Calu3 (cell line): ENCODE data around the gene ADPRM. TPM values are rescaled to one million over a fixed set of nuclear protein-coding genes. Genes with fewer than 3 reads are reported as not detected.

Experiments used
- BruUV-seq: library from RNA; stranded (reverse); fragments of 400-500 nt; replicated peaks from 2 replicates; lab custom pipeline; 2021; lab: Mats Ljungman, UMichigan
- CTCF ChIA-PET: fragments of 300-600 bp; sonication (Branson Sonifier 250); formaldehyde crosslinking; loops from one replicate; lab custom pipeline; 2022; ENCODE audit warnings: antibody characterized with exemption; lab: Charles Lee
- DNase-seq: peaks from one replicate; pipeline ENCODE4 v3.0.0; 2022
- H3K27ac Mint-ChIP-seq: one replicate; pipeline ENCODE4 v1.8.0; 2022; ENCODE audit warnings: mixed read lengths; ENCODE audit not compliant: unreplicated experiment
- H3K27me3 Mint-ChIP-seq: one replicate; pipeline ENCODE4 v1.8.0; 2022; ENCODE audit warnings: mixed read lengths; ENCODE audit not compliant: unreplicated experiment
- H3K36me3 Mint-ChIP-seq: one replicate; pipeline ENCODE4 v1.8.0; 2022; ENCODE audit warnings: mild to moderate bottlenecking, moderate library complexity, mixed read lengths; ENCODE audit not compliant: insufficient read depth, unreplicated experiment
- H3K4me1 Mint-ChIP-seq: one replicate; pipeline ENCODE4 v1.8.0; 2022; ENCODE audit warnings: mild to moderate bottlenecking, low read depth, mixed read lengths; ENCODE audit not compliant: unreplicated experiment
- H3K4me3 Mint-ChIP-seq: one replicate; pipeline ENCODE4 v1.8.0; 2022; ENCODE audit warnings: mild to moderate bottlenecking, low read depth, moderate library complexity, mixed read lengths; ENCODE audit not compliant: unreplicated experiment
- H3K9me3 Mint-ChIP-seq: one replicate; pipeline ENCODE4 v1.8.0; 2022; ENCODE audit warnings: low read depth, mixed read lengths; ENCODE audit not compliant: unreplicated experiment
- intact Hi-C: fragments of 100-400 bp; cut with micrococcal nuclease; formaldehyde crosslinking; loops from one replicate; pipeline ENCODE4 v1.10.0; 2022; ENCODE audit not compliant: unreplicated experiment
- total RNA-seq: library from RNA; stranded (reverse); gene quantifications from 2 replicates; pipeline ENCODE4 v1.2.3, GENCODE V29; 2022
- TF ChIP-seq, protein P1 (sequence below): fragments of 200-600 bp; IDR thresholded peaks from one replicate; pipeline ENCODE4 v1.8.0; 2022; ENCODE audit warnings: antibody characterized with exemption; ENCODE audit not compliant: unreplicated experiment

ADPRM gene
- total RNA-seq, 1 experiment from 2014 or later, result 3.2 TPM

DNA sequence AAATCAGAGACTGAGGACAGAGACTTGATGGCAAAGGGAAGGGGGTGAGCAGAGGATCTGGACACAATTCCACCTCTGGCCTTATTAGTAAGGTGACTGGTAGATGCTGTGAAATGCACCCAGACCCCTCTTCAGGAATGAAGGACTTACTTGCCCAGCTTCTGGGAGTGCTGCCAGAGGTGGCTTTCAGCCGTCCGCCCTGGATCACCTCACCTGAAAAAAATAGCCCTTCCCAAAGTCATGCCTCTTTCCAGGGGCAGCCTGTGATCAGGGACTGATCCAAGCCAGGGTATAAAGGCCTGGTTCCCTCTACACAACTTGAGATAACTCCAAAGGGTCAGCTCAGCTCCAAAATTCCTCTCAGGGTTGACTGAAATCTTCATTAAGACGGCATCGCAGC is 52.8 kb downstream of the ADPRM start:
- H3K27ac Mint-ChIP-seq, result no peak overlapping the region
- CTCF ChIA-PET, result no interaction called here
- intact Hi-C loops, result loop anchor here (5.0 kb wide), 1 partner anchor 97 kb away; no protein-coding TSS in a partner anchor
- peaks cover 43% of the 10 kb centered on the region for H3K27me3 Mint-ChIP-seq
- no peak for DNase-seq
- no TSS peak for BruUV-seq
- H3K4me3 Mint-ChIP-seq, result no peak overlapping the region
- TF ChIP-seq, protein P1, sequence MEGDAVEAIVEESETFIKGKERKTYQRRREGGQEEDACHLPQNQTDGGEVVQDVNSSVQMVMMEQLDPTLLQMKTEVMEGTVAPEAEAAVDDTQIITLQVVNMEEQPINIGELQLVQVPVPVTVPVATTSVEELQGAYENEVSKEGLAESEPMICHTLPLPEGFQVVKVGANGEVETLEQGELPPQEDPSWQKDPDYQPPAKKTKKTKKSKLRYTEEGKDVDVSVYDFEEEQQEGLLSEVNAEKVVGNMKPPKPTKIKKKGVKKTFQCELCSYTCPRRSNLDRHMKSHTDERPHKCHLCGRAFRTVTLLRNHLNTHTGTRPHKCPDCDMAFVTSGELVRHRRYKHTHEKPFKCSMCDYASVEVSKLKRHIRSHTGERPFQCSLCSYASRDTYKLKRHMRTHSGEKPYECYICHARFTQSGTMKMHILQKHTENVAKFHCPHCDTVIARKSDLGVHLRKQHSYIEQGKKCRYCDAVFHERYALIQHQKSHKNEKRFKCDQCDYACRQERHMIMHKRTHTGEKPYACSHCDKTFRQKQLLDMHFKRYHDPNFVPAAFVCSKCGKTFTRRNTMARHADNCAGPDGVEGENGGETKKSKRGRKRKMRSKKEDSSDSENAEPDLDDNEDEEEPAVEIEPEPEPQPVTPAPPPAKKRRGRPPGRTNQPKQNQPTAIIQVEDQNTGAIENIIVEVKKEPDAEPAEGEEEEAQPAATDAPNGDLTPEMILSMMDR, result no peak
- H3K36me3 Mint-ChIP-seq, result no peaks in the 10 kb centered on the region
- no peaks in the 10 kb centered on the region for H3K9me3 Mint-ChIP-seq
- H3K4me1 Mint-ChIP-seq, result no peaks in the 10 kb centered on the region

DNA sequence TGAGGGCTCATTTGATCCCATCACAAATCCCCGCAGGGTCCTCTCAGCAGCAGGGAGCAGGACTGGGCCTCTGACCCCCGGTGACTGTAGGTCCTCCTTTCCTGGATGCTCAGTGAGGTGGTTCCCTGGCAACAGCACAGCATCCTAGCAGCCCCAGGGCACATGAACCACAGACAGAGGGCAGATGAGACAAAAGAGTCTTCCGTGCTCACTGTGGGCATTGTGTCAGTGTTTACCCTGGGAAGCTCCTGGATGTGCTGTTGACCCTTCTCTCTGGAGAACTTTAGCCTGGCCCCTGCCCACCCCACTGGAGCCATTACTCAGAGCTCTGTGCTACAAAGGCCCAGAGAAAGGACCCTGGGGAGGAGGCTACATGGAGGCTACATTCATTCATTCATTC is 54.2 kb downstream of the ADPRM start:
- CTCF ChIA-PET, result no interaction called here

DNA sequence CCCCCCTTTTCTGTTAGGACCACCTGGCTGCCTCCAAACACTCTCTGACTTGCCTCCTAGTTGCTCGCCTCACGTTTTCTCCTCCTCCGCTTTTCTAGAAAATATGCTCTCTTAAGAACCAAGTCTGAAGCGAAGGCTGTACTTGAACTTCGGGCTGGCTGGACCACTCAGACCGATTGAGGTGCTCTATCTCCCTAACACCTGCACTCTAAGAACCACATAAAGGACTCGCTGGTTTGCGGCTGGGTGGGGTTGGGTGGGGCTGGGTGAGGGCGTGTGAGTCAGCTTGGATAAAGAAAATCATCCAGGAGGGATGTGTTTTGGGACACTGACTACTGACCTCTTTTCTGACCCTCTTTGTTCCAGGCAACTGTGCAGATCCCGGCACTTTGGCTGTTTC is 55.3 kb downstream of the ADPRM start:
- Mint-ChIP-seq H3K36me3 (no peaks in the 10 kb centered on the region), H3K4me3 (no peak overlapping the region), H3K27ac (no peak overlapping the region), H3K4me1 (no peaks in the 10 kb centered on the region), H3K9me3 (no peaks in the 10 kb centered on the region), H3K27me3 (peaks cover 52% of the 10 kb centered on the region)
- TF ChIP-seq, protein P1, result no peak
- DNase-seq, result no peak
- no TSS peak for BruUV-seq
- intact Hi-C loops, result loop anchor here (5.0 kb wide), 1 partner anchor 95 kb away; no protein-coding TSS in a partner anchor
- CTCF ChIA-PET, result no interaction called here

More for the DNA sequence above, 54.2 kb downstream of the ADPRM start:
- Mint-ChIP-seq H3K9me3 (no peaks in the 10 kb centered on the region), H3K27ac (no peak overlapping the region), H3K4me1 (no peaks in the 10 kb centered on the region), H3K36me3 (no peaks in the 10 kb centered on the region), H3K27me3 (peaks cover 50% of the 10 kb centered on the region), H3K4me3 (no peak overlapping the region)
- BruUV-seq, result no TSS peak
- intact Hi-C loops, result loop anchor here (5.0 kb wide), 1 partner anchor 96 kb away; no protein-coding TSS in a partner anchor
- TF ChIP-seq, protein P1, result no peak
- no peak for DNase-seq

DNA sequence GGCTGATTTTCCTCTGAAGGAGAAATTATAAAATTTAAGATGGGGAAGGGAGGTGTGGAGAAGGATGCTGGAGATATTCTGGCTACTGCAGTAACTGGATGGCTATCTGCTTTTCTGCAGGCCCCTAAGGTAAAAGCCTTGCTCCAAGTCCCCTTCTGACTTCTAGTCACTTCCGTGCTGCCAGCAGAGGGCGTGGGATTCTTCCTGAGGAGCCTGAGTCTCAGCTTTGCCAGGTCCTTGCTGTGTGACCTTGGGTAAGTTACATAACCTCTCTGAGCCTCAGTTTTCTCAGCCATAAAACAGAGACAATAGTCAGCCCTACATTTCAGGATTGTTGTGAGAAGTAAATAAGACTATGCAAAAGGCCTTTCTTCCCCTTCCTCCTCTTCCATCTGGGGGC is 56.7 kb downstream of the ADPRM start:
- intact Hi-C loops, result loop anchor here (5.0 kb wide), 1 partner anchor 93 kb away; no protein-coding TSS in a partner anchor
- peak; percentile 30 for DNase-seq
- Mint-ChIP-seq H3K27ac (no peak overlapping the region), H3K9me3 (no peaks in the 10 kb centered on the region), H3K4me1 (no peaks in the 10 kb centered on the region), H3K4me3 (no peak overlapping the region), H3K36me3 (no peaks in the 10 kb centered on the region), H3K27me3 (peaks cover 48% of the 10 kb centered on the region)
- CTCF ChIA-PET, result interaction anchor here (0.6 to 1.4 kb wide), 2 partner anchors 17 to 91 kb away, joined by 4 read pairs; no protein-coding TSS in a partner anchor
- no TSS peak for BruUV-seq
- TF ChIP-seq, protein P1, result peak; percentile 22
